GM18519 (cell line): ENCODE results near the gene ZDHHC1.

ENCODE experiments used
- ATAC-seq: cut with Tn5 transposase; IDR thresholded peaks from one replicate; pipeline ENCODE4 v1.9.1; 2021; ENCODE audit warnings: mild to moderate bottlenecking, moderate library complexity; ENCODE audit not compliant: unreplicated experiment, low FRiP score

Gene ZDHHC1

DNA sequence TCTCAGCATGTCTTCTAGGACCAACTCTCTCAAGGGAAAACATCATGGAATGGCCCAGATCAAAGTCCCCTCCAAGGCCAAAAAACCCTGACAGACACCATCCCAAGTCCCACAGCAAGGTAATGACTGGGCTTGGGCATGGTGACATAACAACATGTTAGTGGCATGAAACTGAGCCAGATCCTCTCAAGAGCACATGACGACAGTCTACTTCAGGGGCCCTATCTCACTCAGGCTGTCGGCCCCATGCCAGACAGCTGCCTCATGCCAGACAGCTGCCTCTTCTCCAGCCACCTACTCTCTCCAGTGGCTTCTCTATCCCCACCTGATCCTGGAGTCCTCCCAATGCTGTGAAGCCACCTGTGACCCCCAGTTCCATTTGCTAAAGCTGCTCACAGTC, 33.1 kb upstream of the ZDHHC1 start:
- no peak for ATAC-seq

DNA sequence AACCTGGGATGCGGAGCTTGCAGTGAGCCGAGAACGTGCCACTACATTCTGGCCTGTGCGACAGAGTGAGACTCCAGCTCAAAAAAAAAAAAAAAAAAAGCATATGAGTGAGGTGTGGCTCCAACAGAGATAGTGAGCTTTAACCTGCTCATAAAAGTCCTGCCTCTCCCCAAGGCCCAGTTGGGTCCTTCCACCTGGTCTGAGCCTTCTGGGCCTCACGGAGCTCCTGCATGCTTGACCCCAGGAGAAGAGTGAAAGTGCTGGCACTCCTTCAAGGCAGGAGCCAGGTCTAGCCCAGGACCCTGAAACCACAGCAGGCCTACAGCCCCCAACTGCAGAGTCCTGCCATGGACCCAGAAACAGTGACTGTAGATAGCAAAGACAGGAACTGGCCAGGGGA, 32.3 kb upstream of the ZDHHC1 start:
- no peak for ATAC-seq

DNA sequence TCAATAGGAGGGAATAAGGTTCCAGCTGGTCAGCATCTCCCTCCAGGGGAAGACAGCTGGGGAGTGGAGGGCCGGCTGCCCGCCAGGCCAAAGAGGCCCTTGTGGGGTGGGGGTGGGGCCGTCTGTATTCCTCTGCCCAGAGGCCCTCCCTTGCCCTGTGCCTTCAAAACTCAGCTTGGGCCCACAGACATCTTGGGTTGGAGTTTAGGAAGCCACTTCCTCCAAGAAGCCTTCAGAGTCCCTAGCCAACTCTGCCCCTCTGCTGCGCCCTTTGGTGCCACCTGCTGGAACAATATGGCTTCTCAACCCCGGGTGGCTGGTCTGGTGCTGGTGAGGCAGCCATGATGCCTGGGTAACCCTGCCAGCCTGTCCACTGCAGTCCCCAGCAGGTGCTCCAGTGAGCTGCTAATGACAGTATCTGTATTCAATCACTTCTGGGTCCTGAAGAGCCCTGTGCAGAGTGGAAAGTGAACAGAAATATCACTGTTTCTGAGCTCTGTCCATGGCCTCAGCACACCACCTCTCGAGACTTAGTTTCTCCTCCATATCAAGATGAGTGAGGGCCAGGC, 31.3 kb upstream of the ZDHHC1 start:
- no peak for ATAC-seq

DNA sequence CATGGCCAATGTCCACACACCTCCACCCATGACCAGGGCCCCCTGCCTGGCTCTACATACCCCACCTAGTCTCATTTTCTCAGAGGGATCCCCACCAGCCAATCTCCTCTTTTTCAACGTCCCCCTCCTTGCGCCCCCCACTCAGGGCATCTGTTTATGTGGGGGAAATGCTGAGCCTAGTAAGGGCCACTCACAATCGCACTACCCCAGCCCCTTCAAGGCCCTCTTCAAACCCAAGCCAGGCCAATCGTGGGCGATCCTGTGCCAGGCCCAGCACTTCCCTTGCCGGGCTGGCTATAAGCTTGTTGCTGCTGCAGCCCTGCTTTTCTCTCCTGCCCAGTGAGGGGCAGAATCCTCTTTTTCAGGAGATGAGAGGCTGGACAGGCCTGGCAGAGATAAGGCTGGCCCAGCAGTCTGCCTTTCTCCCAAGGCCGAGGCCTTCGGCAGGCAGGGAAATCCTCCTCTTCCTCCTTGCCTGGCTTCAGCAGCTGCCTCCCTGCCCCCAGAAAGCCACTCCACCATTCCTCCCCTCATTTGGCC, 30.8 kb upstream of the ZDHHC1 start:
- ATAC-seq: no peak

DNA sequence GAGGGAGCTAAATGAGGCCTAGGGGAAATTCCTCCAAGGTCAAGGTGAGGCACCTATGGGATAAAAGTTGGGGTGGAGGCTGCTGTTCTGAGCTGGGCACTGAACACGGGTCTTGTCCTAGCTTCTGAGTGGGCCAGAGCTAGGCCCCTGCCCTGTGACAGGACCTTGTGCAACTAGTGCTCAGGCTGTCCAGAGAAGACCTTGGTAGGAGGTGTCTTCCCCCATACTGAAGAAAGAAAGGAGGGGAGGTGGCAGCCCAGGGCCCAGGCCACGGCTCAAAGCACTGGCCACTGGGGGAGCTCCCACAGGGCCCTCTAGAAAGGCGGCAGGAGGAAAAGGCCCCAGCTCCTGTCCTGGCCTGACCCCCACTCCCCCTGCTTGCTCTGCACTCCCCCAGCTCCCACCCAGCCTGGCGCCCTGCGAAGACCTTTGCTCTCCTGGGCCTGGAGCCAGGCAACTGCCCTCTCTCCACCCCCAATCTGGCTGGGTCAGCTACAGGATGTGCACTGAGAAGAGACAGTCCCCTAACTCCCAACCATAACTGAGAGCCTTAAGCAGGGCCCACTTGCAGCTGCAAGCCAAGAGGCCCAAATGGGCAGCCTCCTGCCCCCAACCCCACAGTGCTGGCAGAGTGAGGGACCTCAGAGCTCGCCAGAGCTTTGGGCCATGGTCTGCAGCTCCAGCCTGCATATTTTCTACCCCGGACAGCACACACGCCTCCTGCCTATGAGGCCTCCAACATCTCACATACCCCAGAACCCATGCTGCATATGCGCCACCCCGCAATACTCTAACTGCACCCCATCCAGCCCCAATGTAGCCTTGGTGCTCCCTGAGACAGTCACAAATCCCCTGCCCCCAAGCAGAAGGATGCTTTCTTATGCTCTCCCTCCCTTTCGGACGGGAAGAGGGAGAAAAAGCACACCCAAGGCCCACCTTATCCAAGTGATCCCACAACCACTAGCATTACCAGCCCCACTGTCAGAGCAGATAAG, 29.9 kb upstream of the ZDHHC1 start:
- ATAC-seq: no peak

DNA sequence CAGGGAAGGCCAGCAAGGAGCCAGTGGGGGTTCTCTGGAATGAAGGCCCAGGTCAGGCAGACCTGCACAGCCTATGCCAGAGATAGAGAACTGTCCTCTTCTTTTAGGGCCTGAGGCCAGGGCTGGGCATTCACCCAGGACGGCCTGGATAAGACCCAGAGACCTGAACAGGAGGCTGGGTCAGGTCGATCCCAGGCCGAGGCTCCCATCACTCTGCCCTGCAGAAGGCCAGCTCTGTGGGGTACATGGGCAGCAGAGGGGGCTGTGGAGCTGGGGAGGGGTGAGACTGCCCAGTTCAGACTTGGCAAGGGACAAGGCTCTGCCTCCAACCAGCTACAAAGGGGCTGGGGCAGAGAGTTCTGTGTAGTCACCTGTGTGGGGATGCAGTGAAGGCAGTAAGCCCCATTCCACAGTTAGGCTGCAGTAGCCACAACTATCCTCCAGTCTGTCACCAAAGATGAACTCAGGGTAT, 29.2 kb upstream of the ZDHHC1 start:
- no peak for ATAC-seq

DNA sequence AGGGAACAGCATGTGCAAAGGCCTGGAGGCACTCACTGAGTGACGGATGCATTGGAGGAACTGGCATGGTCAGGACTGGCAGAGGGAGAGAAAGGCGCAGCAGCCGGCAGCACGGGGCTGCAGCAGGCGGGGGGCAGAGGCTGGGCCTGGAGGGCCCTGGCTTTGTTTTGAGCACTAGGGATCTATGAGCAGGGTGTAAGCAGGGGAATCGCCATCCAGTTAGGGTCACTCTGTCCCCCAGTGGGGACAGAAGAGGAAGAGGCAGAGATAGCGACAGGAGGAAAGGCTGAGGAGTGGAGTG, 28.8 kb upstream of the ZDHHC1 start:
- ATAC-seq: no peak

DNA sequence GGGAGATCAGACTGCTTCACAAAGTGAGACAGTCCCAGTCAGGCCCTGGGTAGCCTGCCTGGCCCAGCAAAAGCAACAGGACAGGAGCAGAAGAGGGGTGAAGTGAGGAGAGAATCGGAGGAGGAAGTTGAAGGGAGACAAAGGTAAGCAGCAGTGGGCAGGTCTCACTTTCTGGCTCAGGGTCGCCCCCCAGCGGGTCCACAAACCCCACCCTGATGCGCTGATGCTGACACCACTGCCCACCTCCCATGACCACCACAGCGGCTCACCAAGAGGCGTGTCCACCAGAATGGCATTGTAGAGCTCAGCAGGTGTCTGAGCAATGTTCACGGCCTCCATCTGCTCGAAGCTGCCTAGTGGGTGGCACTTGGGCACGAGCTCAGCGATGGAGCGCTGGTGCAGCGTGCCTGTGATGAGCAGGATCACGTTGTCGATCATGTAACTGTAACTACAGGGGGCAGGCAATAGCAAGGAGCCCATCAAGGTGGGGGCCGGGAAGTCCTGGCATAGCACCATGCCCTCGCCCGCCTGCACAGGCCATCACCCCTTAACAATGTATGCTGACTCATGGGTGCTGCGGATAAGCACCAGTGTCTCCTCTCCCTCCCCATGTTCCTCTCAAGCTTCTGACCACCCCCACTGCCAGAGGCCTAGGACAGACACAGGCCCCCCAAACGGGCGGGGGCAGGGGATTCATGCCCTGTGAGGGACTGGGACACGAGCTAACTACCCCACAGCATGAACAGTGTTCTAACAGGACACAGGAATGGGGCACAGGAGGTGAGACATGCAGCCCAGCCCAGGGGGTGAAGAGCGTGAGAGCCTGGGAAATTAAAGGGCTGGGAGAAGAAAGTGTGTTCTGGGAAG, 28.2 kb upstream of the ZDHHC1 start:
- ATAC-seq: no peak

DNA sequence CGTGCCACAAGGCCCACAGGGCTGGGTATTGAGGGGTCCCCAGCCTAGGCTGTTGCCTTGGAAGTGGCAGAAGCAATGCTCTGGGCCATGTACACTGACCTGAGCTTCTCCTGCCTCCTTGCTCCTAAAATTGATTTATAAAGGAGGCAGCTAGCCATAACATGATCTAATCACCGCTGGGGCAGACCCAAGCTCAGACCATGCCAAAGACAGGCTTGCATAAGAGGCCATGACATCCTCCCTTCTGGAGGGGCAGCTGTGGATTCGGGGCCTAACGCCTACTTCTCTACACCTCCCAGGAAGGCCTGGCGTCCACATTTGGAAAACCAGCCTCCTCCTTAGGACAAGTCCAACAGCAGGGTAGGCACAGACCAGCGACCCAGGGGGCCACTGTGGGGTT, 27.0 kb upstream of the ZDHHC1 start:
- ATAC-seq: no peak

DNA sequence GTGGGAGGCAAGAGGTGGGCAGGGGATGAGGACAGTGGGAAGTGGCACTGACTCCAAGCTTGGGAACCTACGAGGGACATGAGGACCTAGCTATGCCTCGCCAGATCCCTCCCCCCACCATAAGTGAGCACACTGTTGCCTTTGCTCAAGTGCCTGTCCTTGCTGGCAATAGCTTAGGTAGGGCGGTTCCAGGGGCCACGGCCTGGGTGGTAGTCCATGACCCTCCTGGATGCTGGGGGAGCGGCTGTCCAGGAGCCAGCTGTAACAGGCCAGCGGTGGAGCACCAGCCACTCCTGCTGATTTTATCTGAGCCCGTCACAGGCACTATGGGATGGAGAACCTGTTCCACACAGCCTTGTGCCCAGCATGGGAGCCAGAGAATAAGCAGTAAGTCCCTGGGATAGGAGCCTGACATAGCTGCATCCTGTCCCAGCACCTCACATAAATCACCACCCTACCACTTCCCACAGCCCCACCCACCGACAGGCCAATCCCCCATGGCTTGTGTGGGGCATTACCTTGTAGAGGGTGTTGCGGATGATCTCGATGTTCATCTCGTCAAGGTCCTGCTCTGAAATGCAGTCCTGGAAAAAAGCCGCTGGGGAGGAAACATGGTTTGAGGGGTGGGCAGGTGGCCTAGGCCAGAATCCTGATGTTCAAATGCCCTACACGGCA, 26.4 kb upstream of the ZDHHC1 start:
- ATAC-seq: no peak

DNA sequence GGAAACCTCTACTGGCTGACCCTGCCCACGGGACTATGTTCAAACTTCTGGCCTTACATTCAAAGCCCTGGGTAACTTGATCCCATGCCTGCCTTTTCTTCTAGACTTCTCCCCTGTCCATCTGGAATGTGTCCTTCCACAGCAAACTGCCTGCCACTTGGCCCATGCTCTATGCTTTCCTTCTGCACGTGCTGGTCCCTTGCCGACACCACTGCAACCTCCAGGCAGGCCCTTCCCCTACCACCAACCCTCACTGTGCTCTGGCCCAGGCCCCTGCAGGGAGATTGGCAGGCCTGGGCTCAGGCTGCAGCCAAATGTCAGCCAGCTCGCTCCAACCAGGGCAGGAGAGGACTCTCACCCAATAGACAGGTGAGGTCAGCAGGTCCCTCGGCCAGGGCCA, 25.6 kb upstream of the ZDHHC1 start:
- no peak for ATAC-seq

DNA sequence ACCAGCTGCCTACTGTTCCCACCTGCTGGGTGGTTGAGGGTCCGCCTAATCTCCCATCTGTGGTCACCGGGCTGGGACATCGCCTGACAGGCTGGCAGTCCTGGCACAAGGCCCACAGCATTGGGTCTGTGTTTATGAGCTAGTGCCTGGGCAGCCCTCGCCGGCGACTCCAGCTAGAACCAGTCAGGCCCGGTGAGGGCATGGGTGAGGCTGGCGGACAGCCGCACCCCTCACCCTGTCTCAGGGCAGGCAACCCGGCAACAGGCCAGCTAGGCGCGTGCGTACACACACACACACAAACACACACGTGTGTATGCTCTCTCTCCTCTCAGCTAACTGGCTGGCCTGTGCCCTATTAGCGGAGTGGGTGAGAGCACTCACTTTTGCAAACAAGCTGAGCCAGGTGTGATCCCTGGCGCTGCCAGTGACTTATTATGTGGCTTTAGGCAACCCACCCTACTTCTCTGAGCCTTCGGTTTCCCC, 25.0 kb upstream of the ZDHHC1 start:
- no peak for ATAC-seq

DNA sequence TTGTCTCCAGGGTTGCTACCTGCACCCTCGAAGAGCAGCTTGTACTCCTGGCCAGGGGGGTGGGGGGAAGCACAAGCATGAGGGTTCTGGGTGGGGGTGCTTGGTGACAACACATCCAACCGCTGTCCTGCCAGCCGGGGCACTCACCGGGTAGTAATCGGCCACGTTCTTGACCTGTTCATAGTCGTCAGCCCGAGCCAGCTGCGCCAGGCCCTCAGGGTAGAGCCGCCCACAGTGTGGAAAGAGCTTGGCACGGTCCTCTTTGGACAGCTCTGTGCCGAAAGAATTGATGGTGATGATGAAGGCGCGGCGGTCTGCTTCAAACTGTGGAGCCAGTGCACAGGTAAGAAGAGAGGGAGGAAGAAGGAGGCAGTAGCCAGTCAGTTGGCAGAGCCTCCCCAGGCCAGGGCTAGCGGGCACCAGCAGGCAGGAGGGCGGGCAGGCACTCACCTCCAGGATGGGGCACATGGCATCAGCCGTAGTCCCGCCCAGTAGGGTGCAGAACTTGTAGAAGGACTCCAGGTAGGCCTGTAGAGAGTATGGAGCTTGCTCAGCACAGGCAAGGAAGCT, 22.6 kb upstream of the ZDHHC1 start:
- ATAC-seq: no peak

DNA sequence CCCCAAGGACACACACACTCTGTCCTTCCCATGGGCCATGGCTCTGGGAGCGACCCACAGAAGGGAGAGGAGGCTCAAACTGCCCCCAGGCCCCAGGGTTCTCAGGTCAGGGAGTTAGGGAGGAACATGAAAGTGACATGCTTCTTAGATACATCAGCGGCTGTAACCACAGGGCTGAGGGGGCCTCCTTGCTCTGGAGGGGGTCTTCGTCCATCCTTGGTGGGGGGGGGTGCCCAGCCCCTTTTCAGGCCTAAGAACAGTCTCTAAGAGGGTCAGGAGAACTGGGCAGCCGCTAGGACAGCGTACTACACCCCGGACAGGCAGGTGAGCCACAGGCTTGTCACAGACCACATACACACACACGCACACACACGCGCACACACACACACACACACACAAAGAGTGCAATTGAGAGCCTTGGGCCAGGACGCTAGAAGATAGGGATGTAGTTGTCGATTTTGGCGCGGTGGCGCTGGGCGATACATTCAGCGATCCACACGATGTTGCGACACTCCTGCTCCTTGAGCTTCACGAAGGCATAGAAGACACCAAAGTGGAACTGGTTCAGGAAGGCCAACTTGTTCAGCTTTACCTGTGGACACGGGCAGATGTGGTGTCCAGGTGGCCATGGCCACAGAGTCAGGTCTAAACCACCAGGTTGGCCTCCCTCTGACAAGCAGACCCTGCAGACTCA, 22.0 kb upstream of the ZDHHC1 start:
- ATAC-seq: no peak

DNA sequence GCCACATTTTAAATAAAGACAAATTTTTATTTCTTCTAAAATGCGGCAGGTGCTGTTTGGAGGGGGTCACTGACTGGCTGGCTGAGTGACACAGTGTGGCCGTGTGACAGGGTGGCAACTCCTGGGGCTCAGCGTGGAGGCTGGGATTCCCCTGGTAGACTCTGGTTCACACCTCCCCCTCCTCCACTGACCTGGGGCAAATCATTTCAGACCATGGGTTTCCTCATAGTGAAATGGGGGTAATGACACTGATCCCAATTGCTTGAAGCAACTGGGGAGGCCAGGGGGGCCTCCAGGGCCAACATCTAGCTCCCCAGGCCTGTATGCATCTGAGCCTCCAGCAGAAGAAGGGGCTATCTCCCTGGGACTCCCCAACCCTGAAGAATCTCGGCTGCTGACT, 21.2 kb upstream of the ZDHHC1 start:
- ATAC-seq: no peak

DNA sequence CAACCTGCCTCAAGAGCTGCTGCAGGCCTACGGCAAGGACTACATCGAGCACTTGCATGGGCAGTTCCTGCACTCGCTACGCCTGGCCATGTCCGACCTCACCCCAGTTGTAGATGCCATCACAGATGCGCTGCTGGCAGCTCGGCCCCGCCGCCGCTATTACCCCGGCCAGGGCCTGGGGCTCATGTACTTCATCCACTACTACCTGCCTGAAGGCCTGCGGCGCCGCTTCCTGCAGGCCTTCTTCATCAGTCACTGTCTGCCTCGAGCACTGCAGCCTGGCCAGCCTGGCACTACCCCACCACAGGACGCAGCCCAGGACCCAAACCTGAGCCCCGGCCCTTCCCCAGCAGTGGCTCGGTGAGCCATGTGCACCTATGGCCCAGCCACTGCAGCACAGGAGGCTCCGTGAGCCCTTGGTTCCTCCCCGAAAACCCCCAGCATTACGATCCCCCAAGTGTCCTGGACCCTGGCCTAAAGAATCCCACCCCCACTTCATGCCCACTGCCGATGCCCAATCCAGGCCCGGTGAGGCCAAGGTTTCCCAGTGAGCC, 20.4 kb upstream of the ZDHHC1 start:
- no peak for ATAC-seq

DNA sequence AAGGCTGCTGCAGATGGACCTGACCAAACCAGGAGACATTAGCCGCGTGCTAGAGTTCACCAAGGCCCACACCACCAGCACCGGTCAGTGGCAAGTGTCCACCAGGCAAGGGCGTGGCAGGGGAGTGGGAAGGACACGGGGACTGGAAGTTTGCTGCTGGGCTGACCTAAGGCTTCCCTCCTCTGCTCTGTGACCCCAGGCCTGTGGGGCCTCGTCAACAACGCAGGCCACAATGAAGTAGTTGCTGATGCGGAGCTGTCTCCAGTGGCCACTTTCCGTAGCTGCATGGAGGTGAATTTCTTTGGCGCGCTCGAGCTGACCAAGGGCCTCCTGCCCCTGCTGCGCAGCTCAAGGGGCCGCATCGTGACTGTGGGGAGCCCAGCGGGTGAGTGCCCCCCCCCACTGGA, 19.5 kb upstream of the ZDHHC1 start:
- ATAC-seq: no peak

DNA sequence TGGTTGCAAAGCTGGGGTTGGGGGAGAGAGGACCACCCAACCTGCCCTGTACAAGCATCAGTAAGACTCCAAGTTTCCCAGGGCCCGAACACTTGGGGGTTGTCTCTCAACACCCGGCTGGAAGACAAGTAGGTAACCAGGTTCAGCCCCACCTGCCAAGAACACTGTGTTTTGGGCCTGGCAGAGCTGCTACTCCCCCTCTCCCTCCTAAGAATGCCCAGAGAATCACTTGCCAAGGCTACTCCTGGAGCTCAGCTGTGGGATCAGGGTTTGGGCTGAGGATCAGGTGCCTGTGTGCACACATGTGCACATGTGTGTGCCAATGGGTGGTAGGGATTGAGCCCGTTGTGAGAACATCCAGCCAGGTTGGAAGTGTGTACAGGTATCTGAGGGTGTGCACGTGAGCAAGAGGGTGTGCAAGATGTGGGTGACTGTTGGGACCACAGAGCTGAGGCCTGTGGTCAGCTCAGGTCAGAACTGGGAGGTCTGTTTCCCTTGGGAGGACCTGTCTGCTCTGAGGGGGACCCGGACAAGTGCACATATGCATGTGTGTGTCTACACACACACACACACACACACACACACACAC, 16.9 kb upstream of the ZDHHC1 start:
- ATAC-seq: no peak

DNA sequence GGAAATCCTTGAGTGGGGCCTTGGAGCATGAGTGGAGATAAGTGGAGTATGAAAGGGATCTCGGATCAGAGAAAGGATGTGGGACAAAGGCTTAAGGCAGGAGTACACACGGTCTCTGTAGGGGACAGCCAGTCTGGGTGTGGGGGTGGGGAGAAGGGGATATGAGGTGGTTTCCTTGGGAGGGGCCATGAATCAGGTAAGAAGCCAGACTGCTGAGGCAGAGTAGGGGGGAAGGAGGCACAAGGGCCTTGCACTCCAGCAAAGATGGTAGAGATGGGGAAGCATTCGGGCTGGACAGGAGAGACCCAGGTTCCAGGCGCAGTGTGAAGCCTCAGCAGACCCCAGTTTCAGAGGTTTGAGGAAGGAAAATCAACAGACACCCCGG, 16.2 kb upstream of the ZDHHC1 start:
- no peak for ATAC-seq
